Central memory CD4-positive, alpha-beta T cell (primary cell): ENCODE results near the gene GAL.

Source experiments
- DNase-seq: peaks from one replicate; pipeline ENCODE4 v3.0.0; 2022

The GAL gene

DNA sequence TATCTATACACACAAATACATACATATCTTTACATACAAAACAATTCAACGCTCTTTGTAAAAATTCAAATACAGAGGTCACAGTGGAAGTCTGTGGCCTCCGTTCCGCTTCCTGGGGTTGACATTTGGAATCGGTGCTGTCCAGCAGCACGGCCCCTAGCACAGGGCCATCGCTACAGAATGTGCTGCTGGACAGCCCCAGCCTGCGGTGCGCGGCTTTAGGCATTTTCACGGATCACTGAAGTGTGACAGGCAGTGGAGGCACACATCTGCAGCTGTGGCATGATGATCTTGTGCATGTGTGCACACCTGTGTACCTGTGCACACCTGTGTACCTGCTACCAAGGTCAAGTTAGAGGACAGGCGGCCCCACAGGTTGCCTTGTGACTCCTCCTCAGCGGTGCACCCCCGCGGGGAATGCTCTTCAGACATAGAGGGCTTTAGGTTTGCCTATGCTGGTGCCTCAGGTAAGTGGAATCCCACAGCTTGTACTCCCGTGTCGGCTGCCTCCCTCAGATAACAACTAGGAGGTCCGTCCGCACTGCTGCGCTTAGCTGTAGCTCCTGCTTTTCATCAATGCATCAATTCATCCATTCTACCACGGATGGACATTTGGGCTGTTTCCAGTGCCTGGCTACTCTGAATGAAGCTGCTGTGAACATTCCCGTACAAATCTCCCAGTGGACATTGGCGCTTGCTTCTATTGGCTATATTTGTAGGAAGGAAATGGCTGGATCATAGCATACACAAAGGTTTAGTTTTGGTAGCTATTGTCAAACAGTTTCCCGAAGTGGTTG, 29.9 kb downstream of the GAL start:
- DNase-seq: no peak

DNA sequence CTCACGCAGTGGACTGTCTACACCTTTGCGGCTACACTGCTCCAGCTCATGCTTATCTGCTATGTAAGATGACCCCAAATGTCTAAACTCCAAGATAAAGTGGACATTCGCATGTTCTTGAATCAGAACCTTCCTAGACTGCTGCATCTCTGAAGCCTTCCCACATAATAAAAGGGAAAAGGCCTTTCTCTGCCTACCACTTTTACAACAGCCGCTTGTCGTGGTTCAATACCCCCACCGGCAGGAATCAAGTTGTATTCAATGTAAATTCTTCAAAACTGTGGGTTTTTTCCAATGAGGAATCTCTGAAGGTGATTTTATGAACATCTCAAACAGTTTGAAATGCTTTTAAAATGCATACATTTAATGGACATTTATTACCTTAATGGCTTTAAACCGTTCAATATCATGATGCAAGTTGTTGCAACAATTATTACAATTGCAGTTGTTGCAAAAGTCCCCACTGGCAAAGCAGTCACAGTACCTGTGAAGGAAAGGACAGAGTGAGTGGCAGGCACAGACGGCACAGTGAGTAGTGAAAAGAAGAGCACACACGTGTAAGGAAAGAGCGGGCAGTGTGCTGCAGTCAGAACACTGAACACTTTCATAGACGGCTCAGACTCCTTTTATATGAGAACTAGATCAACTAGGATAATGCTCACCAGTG, 31.2 kb downstream of the GAL start:
- DNase-seq: no peak

DNA sequence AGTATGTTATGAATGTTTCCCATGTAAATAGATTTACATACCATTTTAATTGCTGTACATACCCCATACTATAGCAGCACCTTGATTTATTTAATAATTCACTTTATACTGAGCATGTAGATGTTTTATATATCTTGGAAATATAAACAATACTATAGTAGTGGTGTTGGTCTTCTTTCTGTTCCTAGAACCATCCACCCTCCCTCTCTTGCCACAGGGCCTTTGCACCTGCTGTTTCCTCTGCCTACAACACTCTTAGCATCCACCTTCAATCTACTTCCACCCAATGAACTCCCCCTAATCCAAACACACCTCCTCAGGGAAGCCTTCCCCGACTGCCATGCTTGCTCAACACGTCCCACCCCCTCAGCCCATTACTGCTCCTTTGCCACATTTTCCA, 36.7 kb downstream of the GAL start:
- no peak for DNase-seq

DNA sequence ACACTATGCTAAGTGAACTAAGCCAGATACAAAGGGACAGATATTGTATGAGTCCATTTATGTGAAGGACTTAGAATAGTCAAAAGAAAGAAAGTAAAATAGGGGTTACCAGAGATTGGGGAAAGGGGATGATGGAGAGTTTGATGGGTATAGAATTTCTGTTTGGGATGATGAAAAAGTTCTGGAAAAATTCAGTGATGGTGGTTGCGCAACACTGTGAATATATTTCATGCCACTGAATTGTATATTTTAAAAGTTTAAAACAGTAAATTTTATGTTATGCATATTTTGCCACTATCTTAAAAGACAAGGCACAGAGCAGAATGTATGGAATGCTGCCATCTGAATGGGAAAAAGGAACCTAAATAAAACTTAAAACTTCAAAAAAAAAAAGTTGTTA, 37.8 kb downstream of the GAL start:
- DNase-seq: no peak

DNA sequence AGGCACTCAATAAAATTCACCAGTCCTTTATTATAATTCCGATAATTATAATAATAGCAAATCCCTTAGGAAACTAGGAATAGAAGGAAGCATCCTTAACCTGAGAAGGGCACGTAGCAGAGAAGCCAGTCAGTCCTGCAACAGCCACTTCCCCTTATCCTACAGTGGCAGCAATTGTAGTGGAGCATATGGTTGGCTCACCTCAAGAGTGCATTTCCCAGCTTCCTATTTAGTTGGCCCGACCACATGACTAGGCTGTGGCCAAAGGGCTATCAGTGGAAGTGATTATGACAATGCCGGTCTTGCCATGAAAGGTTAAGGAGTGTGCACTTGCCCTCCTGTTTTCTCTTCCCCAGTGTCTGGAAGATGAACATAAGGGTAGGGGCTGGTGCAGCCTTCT, 39.9 kb downstream of the GAL start:
- no peak for DNase-seq

DNA sequence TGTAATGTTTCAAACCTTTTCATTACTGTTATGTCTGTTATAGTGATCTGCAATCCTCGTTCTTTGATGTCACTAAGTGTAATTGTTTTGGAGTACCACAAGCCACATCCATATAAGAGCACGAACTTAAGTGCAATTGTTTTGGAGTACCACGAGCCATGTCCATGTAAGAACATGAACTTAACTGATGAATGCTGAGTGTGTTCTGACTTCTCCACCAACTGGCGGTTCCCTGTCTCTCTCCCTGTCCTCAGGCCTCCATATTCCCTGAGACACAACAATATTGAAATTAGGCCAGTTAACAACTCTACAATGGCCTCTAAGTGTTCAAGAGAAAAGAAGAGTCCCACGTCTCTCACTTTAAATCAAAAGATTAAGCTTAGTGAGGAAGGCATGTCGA, 43.4 kb downstream of the GAL start:
- no peak for DNase-seq

DNA sequence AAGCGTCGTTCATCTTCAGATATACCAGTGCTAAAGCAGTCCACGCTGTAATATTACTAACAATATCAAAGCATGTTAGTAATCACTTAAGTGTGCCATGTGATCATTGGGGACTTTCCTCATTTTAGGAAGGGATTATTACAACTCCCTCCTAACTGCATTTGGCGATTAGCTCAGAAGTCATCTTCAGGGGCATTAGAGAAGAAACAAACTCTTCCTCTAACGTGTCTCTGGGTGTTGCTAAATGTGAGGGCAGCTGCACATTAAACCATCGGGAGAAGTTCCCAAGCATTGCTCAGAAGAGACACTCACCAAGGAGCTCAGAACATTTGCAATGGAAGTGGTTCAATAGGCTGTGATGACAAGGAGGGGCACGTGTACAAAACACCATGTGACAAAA, 49.8 kb downstream of the GAL start:
- no peak for DNase-seq

DNA sequence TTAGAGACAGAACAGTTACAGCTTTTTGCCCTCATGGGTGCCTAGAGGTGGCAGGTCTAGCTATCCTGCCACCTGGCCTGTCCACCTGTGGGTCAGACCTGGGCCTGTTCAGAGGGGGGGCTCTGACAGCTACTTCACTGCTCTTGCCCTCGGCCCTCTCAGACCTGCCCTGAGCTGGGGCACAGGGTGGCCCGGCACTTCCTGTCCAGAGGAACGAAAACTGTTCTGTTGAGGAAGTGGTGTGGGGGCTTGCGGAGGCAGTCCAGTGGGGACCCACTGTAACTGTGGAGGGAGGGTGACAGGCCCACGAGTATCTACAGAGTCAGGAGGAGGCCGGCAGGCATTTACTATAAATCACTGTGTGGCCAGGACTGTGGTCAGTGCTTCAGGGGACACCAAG, 50.8 kb downstream of the GAL start:
- DNase-seq: no peak

DNA sequence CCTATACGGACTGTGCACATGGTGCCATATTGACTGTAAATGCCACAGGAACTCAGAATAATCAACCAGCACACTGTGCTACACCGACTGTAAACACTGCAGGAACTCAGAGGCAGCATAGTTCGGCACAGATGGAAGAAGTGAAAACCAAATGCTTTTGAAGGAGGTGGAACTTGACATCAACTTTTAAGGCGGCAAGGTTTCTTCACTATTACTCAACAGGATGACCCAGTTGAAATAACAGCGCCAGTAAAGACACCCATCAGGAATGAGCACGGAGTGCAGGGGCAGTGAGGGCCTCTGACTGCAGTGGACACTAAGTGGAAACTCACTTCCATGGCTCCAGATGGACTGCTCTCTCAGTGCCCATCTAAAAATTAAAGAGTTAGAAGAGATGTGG, 51.3 kb downstream of the GAL start:
- no peak for DNase-seq
